GM21825 (cell line): ENCODE measurements around the gene C1orf122.
"Not testable (repeated sequence)": the region's sequence is repeated elsewhere in the genome, so short reads cannot be mapped to it uniquely, and the experiment has no call there.

Source experiments
- ATAC-seq: cut with Tn5 transposase; IDR thresholded peaks from one replicate; pipeline ENCODE4 v1.9.1; 2021; ENCODE audit warnings: mild to moderate bottlenecking, moderate library complexity; ENCODE audit not compliant: unreplicated experiment

The C1orf122 gene

DNA sequence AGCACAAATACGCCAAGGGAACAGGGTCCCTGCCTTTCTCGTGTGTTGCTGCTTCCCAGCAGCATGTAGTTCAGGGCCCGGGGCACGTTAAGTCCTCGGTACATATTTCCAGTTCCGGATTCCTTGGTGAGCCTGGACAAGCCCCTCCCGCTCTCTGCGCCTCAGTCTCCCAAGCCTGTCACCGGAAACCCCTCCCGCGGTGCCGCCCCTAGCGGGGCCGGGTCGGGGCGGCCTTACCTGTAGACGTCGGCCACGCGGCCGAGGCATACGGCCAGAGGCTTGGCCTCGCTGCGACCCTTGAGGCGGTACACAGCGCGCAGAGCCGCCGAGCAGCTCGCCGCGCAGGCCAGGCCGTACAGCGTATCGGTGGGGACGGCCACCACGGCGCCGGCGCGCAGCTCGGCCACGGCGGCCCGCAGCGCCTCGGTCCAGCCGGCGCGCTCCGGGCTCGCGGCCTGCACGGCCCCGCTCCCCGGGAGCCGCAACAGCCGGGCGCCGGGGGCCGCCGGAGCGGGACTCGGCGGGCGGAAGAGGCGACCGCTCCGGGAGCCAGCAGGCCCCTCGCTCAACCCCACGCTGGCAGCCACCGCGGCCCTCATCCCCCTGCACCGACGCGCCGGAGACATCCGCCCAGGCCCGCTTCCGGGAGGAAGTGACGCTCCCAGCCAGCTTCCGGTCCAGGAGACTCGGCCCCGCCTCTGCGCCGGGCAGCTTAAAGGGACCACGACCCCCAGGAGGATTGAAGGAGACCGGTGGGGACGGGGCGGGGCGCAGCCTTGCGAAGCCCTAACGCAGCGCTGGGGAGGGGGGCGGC lies at the start of gene C1orf122, which contains the start of gene YRDC:
Gene C1orf122, plus strand, starts transcription at position 236 of the 814 bp plus-strand sequence. CDS start 615 bp downstream, outside the sequence.
Gene YRDC, minus strand, starts transcription at position 654 of the 814 bp plus-strand sequence. Its CDS starts 28 bp downstream, at position 626.
- peak; percentile 76 for ATAC-seq

DNA sequence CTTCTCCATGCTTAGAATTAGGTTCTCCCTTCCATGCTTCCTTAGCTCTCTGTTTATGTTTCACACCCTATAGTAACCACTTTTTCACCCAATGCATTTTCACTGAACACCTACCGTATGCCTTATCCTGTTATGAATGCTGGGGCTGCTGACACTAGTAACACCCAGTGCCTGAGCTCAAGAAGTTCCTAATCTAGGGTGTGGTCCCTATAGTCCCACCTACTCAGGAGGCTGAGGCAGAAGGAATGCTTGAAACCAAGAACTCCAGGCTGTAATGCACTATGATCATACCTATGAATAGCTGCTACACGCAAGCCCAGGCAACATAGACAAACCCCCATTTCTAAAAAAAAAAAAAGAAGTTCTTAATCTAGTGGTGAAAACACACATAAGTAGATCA lies 48.1 kb upstream of the C1orf122 start:
- ATAC-seq = no peak

DNA sequence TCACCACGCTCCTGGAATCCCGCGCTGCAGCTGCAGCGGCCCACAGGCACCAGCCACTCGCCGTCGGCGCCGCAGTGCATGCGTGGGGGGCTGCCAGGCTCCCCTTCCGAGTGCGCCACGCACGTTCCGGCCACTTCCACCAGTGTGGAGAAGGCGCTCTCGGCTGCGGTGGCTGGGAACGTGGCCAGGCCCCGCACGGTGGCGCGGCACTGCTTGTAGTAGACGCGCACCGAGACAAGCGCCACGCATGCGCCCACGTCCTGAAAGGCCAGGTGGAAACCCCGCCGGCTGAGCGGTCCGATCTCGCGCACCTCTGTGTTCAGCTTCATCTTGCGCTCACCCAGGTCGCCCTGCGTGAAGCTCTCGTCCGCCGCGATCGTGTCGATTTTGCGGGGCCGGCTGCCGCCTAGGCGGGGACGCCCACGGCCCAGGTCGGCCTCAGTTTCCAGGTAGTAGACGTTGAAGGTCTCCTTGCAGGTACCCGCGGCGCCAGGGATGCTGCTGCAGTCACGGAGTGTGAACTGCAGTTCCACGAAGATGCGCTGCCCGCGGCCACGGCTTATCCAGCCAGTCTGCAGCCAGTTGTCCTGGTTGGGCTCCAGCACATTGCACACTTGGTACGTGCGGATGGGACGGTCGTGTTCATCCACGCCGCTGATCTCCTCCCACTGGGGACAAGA lies 46.0 kb upstream of the C1orf122 start:
- ATAC-seq = no peak

DNA sequence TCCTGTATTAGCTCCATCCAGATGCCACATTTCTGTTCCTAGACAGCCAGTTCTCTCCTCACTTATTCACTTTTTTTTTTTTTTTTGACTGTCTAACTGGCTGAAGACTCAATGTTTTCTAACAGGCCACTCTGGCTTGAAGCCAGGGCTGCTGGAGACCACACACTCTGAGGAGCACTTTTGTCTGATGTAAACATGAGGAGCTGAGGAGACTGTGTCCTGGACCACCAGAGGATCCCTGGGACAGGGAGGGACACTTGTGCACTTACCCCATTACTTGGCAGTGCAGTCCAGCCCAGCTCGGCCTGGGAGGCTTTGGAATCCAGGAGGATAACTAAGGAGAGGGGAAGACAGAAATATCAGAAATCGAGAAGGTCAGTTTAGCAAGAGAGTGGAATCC lies 45.1 kb upstream of the C1orf122 start:
- no peak for ATAC-seq

DNA sequence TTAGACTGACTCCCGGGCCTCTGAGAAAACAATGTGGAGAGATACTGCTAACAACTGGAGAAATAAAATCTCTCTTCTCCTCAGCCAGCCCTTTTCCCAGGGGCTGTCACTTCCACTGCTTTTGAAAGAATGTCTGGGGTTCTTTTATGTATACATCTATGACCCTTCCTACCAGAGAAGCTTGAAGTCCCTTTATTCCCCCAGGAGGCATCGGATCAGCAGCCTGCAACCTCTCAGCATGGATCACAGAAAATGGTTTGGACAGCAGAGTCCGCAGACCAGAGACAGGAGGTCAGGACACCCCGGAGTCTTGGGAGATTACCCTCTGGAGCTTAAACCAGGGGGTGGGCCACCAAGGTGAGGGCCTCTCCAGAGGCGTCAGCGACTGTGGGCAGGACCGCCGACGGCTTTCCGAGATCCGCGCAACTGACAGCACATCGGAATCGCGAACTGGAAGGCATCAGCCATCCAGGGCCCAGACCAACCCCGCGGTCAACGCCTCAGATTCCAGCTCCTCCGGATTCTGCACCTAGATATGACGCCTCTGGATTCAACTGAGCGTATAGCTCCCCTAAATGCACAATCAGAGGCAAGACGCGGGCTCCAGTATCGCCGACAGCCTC lies 43.7 kb upstream of the C1orf122 start:
- no peak for ATAC-seq

DNA sequence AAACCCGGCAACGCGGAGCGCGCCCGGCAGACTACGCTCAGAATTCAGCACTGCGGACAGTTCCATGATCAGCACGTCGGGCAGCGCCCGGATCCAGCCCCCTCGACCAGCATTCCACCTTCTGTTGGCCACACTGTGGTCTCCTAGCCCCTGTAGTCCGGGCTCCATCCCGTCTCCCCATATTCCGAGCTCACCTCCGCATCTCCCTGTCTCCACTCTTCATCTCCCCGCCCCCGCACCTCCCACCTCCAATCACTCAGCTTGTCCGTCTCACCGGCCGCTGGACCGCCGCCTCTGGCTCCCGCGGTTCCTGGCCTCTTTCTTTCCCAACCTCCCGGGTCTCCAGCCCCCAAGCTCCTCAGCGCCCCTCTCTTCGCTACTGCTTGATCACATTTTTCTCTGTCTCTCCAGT lies 43.2 kb upstream of the C1orf122 start:
- ATAC-seq = no peak

DNA sequence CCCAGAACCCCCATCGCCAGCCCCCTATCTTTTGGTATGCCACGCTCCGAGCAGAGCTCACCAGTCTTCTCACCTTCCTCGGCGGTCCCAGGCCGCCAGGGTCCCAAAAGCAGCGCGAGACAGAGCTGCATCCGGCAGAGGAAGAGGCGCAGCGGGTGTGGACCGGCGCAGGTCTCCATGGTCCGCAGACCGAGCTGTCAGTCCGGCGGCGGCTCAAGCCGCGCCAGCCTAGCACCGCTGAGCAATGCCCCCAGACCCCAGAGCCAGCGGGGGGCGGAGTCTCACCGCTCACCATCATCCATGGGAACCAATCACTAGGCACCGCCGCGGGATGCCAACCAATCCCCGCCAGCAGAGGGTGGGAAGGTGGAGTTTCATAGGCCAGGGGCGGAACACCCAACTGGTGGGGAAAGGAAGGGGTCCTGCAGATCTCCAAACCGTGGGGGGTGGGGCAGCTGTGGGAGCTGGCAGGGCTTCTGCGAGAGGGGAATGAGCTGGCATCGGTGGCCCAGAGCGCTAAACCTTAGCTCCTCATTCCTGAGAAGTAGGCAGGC lies 42.6 kb upstream of the C1orf122 start, which contains the start of gene EPHA10:
Gene EPHA10, minus strand, starts transcription at position 233 of the 554 bp plus-strand sequence. Its CDS starts 54 bp downstream, at position 179.
- ATAC-seq = no peak

DNA sequence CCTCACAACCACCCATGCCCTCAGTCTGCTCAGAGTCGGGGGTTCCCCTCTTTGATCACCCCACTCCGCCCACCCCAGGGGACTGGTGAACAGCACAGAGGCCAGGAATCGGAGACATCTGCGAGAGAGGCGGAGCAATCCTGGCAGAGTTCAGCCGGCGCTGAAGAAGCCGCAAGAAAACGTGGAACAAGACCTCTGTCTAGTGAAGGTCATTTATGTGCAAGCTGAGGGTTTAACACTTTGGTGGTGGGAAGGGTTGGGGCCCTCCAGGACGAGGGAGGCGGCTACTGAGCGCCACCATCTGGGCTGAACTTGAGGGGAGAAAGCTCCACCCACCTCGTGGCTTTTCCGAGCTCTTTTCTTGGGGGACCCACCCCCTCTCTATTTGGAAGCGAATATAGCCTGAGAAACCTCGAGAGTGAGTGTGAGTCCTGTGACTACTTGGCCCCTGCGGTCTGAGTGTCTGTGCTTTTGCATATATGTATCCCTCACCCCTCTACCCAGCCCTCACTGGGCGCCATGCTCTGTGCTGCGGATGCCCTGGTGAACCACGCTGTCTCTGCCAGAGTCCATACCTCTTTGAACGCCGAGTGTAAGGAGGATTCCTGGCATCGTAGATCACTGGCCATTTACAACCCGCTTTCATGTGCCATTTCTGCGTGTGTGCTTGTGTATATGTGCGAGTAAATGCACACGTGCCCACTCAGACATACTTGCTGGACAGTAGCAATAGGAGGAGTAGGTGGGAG lies 41.5 kb upstream of the C1orf122 start:
- ATAC-seq = no peak

DNA sequence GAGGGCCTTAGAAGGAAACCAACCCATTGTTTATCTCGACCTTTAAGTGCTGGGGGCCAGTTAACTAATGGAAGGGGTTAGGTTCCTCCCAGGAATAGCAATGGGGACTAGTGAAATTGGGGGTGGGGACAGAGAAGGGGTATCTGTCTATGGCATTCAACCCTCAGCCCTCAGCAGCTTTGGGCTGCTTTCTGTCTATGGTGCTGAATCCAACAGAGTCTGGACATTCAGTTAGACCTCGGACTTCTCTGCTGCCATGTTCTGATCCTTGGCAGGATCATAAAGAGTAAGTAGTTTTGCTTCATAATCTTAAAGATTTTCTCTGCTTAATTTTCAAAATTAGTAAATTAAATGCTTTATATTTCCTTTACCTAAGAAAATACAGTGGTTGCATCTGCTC lies 40.1 kb upstream of the C1orf122 start:
- ATAC-seq = no peak

DNA sequence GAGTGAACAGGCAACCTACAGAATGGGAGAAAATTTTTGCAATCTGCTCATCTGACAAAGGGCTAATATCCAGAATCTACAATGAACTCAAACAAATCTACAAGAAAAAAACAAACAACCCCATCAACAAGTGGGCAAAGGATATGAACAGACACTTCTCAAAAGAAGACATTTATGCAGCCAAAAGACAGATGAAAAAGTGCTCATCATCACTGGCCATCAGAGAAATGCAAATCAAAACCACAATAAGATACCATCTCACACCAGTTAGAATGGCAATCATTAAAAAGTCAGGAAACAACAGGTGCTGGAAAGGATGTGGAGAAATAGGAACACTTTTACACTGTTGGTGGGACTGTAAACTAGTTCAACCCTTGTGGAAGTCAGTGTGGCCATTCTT lies 36.1 kb upstream of the C1orf122 start:
- ATAC-seq = not testable (repeated sequence)

DNA sequence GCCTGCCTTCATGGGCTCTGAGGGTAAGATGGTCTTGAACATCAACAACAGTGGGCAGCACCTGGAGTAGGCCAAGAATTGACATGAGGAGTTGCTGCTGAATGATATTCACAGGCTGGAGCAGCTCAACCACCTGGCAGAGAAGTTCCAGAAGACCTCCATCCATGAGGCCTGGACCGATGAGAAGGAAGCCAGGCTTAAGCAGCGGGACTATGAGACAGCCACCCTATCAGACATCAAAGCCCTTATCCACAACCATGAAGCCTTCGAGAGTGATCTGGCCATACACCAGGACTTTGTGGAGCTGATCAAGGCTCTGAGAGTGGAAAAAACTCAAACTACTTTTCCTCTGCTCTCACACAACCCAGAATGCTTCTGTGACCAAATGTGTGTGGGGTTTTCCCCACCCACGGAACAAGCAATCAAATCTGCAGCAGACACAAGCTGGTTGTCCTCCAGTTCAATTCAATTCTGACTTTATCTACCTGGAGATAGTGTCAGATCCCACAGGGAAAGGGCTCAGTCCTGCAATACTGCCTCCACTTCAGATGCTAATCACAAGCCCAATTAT lies 30.6 kb upstream of the C1orf122 start:
- no peak for ATAC-seq

DNA sequence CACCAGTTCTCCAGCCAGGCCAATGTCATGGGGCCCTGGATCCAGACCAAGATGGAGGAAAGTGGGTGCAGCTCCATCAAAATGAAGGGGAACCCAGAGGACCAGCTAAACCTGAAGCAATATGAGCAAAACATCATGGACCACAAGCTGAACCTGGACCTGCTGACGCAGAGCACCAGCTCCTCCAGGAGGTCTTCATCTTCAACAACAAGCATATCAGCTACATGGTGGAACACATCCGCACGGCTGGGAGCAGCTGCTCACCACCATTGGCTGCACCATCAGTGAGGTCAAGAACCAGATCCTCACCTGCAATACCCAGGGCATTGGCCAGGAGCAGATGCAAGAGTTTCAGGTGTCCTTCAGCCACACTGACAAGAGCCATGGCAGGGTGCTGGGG lies 28.9 kb upstream of the C1orf122 start:
- ATAC-seq = no peak

DNA sequence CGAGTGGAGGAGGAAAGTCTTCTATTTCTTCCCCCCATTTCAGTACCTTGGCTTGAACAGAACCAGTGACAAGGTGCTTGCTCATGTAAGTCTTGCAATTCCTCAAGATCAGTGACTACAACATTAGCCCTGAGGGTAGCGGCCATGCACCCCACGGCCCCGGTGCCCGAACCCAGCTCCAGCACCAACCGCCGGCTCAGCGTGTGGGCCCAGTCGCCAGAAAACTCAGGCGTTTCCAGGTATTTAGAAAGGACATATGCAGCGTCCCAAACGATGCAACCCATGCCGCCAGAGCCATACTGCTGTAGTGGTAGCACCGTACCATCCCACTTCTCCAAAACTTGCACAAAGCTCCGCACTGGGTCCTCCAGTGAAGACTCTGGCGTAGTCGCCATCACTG lies 25.1 kb upstream of the C1orf122 start:
- ATAC-seq = no peak

DNA sequence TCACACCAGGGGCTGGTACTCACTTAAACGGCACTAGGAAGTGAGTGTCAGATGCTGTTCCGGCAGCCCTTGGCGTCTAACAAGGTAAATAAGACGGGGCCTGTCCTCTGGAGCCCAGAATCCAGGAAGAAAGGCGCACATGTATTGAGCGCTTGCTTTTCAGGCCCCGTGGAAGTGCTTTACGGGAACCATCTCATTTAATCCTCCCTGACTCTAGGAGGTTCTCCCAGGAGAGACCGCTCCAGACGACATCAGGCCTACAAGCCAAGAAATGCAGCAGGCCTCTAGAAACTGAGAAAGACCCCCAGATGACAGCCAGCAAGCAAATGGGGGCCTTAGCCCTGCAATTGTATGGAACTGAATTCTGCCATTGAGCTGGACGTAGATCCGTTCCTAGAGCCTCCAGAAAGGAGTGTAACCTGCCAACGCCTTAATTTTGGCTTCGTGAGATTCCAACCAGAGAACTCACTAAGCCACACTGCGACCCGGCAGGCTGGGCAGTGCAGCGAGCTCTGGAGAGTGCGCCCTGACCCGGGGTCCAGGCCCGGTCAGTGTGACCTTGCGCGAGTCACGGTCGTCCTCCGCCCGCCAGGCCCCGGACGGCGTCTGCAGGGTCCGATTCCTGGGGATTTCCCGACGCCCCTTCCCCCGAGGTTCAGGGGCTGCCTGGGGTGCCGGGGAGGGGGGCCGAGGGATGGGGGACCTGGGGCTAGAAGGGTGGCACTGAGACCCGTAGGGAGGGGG lies 14.5 kb upstream of the C1orf122 start:
- no peak for ATAC-seq

DNA sequence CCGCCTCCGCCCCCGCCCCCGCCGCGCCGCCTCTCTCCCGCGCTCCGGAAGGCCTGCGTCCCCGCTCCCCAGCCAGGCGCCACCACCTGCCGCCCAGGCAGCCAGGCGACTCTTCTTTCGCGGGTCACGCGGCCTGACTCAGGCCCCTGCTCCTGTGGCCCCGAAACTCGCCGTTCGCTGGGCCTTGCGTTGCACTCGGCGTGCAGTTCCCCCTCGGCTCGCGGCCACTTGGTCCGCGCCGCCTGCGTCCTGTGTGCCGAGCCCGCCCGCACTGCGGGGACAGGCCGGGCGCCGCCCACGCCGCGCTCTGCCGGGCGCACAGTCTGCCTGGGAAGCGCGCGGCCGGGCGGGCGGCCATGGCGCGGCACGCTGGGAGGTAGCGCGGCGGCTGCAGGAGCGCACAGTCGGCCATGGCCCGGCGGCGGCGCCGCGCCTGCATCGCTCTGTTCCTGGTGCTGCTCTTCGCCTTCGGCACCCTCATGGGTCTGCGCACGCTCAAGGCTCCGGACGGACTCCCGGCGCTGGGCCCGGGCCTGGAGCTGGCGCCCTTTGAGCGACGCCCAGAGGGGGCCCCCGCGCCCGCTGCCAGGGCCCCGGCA lies 13.7 kb upstream of the C1orf122 start, which contains the start of gene MANEAL:
Gene MANEAL, plus strand, starts transcription at position 75 of the 599 bp plus-strand sequence. Its CDS starts 336 bp downstream, at position 411.
- peak; percentile 61 for ATAC-seq

DNA sequence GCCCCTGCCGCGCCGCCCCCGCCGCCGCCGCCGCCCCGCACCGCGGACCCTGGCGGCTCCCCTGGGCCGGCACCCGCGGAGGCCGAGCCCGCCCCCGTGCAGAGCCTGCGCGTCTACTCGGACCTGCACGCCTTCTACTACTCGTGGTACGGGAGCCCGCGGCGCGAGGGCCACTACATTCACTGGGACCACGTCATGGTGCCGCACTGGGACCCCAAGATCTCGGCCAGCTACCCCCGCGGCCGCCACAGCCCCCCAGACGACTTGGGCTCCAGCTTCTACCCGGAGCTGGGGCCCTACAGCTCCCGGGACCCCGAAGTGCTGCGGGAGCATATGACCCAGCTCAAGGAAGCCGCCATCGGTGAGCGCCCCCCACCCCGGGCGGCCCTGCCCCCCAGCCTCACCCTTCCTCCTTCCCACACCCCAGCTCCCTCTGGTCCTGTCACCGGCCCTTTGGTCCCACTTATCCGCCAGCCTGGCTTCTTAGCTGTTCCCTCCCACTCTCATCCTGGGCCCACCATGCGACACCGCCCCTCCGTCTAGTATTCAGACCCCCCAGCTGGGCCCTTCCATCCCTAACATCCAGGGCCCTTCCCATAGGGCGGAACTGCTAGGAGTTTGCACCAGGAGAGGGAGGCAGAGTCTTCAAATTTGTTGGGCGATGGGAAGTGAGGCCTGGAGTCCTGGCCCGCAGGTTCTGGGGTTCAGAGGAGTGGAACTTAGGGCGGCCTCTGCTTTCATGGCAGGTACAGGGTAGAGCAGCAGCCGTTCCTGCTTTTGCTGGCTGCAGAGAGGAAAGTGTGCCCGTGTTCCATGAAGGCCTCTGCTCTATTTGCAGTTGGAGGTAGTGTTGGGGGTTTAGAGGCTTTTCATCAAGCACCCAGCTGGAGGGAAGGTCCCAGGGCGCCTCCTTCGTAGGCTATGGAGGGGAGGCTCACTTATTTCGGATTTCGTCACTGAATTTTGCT lies 12.9 kb upstream of the C1orf122 start:
- ATAC-seq = peak; percentile 26

DNA sequence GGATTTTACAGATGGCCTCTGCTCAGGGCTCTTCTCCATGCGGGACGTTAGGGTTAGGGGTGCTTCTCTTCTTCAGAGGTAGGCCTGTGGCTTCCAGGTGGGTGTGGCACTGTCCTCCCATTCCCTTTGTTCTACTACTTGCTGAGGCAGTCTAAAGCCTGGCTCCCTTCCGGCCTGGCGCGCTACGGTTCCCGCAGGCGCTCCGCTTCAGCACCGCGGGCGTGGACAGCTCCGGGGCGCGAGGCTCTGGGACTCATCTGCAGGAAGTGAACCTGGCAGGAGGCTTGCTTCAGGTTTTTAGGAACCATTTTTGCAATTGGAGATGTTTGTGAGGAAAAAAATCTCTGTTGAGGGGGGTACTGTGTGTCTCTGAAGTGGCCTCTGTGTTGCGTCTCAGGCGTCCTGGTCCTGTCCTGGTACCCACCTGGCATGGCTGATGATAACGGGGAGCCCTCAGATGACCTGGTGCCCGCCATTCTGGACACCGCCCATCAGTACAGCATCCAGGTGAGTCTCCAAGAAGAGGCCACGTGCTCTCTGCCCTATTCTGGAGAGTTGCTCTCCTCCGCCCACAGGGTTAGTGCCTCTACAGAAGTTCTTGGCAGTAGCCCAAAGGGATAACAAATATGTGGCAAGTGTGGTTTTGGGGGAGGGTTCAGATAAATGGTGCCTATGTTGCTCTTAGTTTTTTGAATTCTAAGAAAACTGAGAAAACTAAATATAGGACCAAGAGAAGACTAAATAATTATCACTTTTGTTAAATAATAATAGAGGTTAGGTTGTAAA lies 12.1 kb upstream of the C1orf122 start:
- ATAC-seq = no peak
